GM12801 (cell line): Measurements from ENCODE around the gene ABHD12.

Source experiments
- TF ChIP-seq, protein P1 (sequence below): IDR thresholded peaks from one replicate; pipeline ENCODE4 v1.5.1; 2011; ENCODE audit warnings: control low read depth; ENCODE audit not compliant: insufficient read length; ENCODE audit errors: extremely low read depth

Gene ABHD12

DNA sequence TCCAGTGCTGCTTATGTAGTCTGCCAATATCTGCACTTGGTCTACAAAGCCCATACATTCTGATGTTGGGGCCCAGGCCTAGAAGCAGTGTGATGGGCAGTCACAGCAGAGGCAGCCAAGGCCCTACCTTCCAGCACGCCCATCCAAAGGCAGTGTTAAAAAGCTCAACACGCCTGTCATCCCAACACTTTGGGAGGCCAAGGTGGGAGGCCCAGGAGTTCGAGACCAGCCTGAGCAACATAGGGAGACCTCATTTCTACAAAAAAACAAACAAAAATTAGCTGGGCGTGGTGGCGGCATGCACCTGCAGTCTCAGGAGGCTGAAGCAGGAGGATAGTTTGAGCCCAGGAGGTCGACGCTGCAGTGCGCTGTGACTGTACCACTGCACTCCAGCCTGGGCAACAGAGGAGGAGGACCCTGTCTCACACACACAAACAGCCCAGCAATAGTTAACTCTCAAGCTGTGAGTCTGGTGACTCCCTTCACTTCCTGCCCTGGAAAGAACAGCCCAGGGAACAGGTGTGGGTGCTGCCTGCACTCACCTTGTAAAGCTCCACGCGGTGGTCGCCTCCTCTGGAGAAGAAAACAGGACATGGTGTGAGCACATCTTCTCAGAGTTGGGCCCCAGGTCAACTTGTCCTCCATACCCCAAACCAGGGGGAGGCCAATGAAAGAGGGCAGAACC, 74.0 kb downstream of the ABHD12 start:
- TF ChIP-seq, protein P1, sequence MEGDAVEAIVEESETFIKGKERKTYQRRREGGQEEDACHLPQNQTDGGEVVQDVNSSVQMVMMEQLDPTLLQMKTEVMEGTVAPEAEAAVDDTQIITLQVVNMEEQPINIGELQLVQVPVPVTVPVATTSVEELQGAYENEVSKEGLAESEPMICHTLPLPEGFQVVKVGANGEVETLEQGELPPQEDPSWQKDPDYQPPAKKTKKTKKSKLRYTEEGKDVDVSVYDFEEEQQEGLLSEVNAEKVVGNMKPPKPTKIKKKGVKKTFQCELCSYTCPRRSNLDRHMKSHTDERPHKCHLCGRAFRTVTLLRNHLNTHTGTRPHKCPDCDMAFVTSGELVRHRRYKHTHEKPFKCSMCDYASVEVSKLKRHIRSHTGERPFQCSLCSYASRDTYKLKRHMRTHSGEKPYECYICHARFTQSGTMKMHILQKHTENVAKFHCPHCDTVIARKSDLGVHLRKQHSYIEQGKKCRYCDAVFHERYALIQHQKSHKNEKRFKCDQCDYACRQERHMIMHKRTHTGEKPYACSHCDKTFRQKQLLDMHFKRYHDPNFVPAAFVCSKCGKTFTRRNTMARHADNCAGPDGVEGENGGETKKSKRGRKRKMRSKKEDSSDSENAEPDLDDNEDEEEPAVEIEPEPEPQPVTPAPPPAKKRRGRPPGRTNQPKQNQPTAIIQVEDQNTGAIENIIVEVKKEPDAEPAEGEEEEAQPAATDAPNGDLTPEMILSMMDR: no peak

DNA sequence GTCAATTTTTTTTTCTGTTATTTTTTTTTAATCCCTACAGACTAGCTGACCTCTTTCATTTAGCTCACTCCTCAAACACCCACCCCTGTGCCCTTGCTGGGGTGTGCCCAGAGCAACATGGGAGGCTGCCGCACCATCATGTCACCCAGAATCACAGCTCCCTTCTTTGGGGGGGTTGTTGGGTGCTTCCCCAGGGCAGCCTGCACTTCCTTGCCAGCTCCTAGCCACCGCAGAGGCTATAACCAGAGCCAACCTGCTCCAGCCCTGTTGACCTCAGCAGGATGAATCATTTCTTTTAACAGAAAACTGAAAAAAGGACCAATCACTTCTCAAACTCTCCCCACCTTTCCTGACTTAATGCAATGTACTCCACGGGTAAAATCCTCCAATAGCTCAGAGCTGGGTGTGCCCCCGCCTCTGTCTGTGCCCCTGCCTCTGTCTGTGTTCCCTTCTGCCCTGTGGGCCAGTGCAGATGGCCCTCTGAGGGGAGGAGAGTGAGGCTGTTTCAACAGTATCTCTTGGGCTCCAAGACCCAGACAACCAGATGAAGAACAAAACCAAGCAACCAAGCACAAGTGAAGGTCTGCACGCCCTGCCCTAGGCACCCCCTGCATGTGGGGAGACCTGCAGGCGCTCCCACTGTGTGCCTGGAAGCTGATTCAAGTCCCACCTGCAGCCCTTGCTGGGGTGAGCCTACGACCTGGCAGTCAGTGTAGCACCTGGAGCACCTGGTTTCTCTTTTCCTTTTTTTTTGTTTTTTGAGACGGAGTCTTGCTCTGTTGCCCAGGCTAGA, 75.0 kb downstream of the ABHD12 start:
- TF ChIP-seq, protein P1: no peak

DNA sequence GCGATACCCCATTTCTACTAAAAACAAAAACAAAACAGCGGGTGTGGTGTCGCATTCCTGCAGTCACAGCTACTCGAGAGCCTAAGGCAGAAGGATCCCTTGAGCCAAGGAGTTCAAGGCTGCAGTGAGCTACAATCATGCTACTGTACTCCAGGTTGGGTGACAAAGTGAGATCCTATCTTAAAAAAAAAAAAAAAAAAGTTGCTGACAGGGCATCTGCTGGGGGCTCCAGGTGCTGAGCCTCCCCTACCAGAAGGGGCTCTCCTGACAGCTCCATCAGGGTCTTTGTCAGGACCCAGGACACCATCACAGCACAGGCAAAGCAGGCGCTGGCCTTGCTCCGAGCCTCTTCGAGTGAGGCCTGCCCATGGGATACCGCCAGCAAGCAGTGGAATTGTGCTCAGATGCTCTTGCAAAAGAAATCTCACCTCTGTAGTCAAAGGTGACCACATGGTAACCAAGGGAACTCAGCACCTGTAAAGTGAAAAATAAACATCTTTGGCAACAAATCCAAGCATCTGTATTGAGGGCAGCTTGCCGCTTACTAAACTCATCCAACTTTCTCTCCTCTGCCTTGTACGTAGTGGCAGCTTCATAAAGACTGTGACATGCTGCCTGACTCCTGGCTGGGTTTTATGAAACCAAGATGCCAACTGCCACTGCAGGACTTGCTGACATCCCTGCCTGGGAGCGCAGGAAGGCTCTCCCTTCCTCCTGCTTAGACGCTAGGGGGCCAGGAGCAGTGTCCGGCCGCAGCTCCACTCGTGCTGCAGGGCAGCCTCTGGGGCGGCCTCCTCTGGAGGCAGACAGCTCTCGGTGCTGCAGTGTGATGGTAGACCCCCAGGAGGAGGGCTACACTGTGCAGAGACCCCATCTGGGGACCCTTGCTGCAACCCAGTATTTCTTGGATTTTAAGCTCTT, 75.9 kb downstream of the ABHD12 start:
- TF ChIP-seq, protein P1: no peak

DNA sequence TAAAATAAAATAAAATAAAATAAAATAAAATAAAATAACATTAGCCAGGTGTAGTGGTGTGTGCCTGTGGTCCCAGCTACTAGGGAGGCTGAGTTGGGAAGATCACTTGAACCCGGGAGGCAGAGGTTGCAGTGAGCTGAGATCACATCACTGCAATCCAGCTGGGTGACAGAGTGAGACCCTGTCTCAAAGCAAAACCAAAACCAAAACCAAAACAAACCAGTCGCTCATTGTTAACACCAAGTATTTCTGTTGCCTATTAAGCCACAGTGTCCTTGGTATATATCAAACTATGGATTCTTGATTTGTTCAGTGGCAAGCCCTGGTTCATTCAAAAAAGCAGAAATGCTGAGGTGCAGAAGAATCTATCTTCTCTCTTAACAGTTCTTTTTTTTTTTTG, 77.0 kb downstream of the ABHD12 start:
- TF ChIP-seq, protein P1: no peak

DNA sequence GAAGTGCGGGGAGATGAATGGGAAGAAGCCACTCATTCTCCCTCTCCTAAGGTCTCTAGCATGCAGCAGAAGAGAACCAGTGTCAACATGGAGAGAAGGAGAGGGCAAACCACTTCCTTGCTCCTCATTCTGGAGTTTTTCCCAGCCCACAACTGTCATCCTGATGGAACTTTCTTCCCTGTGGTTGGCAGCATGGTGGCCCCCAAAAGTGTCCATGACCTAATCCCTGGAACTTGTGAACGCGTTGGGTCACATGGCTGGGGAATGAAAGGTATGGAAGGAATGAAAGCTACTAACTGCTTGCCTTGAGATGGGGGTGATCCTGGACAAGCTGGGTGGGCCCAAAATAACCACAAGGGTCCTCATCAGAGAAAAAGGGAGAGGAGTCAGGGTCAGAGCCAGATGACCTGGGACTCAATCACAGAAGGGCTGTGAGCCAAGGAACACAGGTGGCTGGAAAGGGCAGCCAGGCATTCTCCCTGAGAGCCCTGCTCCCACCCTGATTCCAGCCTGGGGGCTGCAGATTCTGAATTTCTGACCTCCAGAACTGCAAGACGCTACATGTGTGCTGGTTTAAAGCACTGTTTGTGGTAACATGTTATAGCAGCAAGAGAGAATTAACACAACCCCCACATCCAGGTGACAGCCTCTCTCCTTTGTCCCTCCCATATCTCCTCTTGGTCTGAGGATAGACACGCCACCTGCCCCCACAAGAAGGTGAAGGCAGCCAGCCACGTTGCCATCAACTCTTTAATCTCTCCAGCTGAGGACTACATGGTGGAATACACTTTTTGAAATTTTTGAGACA, 79.5 kb downstream of the ABHD12 start:
- TF ChIP-seq, protein P1: no peak

DNA sequence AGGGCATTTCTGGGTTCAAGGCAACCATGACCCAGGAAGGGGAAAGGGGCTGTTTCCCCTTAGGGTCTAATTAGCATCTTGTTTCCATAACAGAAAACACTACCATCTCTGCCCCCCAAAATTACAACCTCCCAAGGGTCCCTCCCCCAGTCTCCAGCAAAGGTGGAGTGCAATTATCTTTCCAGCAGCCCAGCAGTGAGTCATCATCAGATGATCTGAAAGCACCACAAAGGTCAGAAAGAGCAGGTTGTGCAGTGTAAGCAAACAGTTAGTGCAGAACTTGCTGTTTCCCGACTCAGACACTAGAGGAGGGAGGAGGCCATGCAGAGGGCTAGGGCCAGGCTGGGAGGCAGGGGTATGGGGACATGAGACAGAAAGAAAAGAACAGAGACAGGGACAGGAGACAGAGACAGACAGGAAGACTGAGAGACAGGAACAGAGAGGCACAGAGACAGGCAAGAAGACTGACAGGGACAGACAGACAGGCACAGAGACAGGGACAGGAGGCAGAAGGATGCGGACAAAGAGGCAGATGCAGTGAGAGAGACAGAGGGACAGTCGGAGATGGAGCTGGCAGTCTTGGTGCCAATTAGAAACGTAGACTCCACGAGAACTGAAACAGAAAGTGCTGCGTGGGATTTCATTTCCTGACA, 80.2 kb downstream of the ABHD12 start:
- TF ChIP-seq, protein P1: no peak
